Measurements from ENCODE around the gene SAFB.
"Not testable (repeated sequence)": the region's sequence is repeated elsewhere in the genome, so short reads cannot be mapped to it uniquely, and the experiment has no call there.

Gene SAFB

GRCh38 chr19:5700455-5701092 lies 77.7 kb downstream of the SAFB start:
- peaks cover 71% of the 10 kb centered on the region for H3K36me3 ChIP-seq (ENCODE audit: insufficient read depth, low read length)

GRCh38 chr19:5702053-5702410 lies 79.1 kb downstream of the SAFB start:
- not testable (repeated sequence) for H3K9me3 ChIP-seq (ENCODE audit: insufficient read depth, low read length, severe bottlenecking); H3K27ac ChIP-seq (ENCODE audit: low read length); H2AFZ ChIP-seq (ENCODE audit: low read depth, low read length); H3K9ac ChIP-seq (ENCODE audit: low read depth, low read length); H3K4me2 ChIP-seq (ENCODE audit: insufficient read depth, low read length); H3K4me3 ChIP-seq (ENCODE audit: low read depth in 1 of 2, low read length in 2 of 2); H3K27me3 ChIP-seq (ENCODE audit: insufficient read depth, low read length, poor library complexity); ATAC-seq (ENCODE audit: insufficient read depth, low read depth); H3K4me1 ChIP-seq (ENCODE audit: insufficient read depth, low read length); DNase-seq
- H3K79me2 ChIP-seq (ENCODE audit: insufficient read depth, low read length), result peaks cover 31% of the 10 kb centered on the region
- H3K36me3 ChIP-seq (ENCODE audit: insufficient read depth, low read length), result peaks cover 71% of the 10 kb centered on the region
- H4K20me1 ChIP-seq (ENCODE audit: insufficient read depth, low read length), result peaks cover 42% of the 10 kb centered on the region

More at GRCh38 chr19:5700455-5701092, 77.7 kb downstream of the SAFB start:
- peaks cover 39% of the 10 kb centered on the region for H3K79me2 ChIP-seq (ENCODE audit: insufficient read depth, low read length)
- no peak for TF ChIP-seq CTCF (IDR thresholded peaks at IDR 0.05; ENCODE audit: borderline replicate concordance, extremely low read depth, low read length, poor library complexity, severe bottlenecking)
- no peak for TF ChIP-seq EZH2 (IDR thresholded peaks at IDR 0.05; ENCODE audit: borderline replicate concordance, low read depth, low read length, severe bottlenecking)
- H4K20me1 ChIP-seq (ENCODE audit: insufficient read depth, low read length), result peaks cover 56% of the 10 kb centered on the region
- H3K9me3 ChIP-seq (ENCODE audit: insufficient read depth, low read length, severe bottlenecking), result no peaks in the 10 kb centered on the region
- DNase-seq, result no peak
- no peaks in the 10 kb centered on the region; the same call in 1 of the 2 replicates for H3K4me1 ChIP-seq (ENCODE audit: insufficient read depth, low read length)
- H3K4me3 ChIP-seq (ENCODE audit: low read depth in 1 of 2, low read length in 2 of 2), result no peak overlapping the region
- no peak overlapping the region for H2AFZ ChIP-seq (ENCODE audit: low read depth, low read length)
- no peak overlapping the region for H3K9ac ChIP-seq (ENCODE audit: low read depth, low read length)
- no peak overlapping the region for H3K4me2 ChIP-seq (ENCODE audit: insufficient read depth, low read length)
- no peak for ATAC-seq (ENCODE audit: insufficient read depth, low read depth)
- H3K27me3 ChIP-seq (ENCODE audit: insufficient read depth, low read length, poor library complexity), result no peaks in the 10 kb centered on the region
- no peak overlapping the region for H3K27ac ChIP-seq (ENCODE audit: low read length)

- H3K27ac ChIP-seq (ENCODE audit: low read length), result no peak overlapping the region
- no peak for DNase-seq
- TF ChIP-seq CTCF (IDR thresholded peaks at IDR 0.05; ENCODE audit: borderline replicate concordance, extremely low read depth, low read length, poor library complexity, severe bottlenecking) (no peak), EZH2 (IDR thresholded peaks at IDR 0.05; ENCODE audit: borderline replicate concordance, low read depth, low read length, severe bottlenecking) (no peak)
- H3K4me3 ChIP-seq (ENCODE audit: low read depth in 1 of 2, low read length in 2 of 2), result no peak overlapping the region
- no peaks in the 10 kb centered on the region for H3K27me3 ChIP-seq (ENCODE audit: insufficient read depth, low read length, poor library complexity)
- H3K4me1 ChIP-seq (ENCODE audit: insufficient read depth, low read length), result no peaks in the 10 kb centered on the region
- no peak overlapping the region for H3K9ac ChIP-seq (ENCODE audit: low read depth, low read length)
- H3K79me2 ChIP-seq (ENCODE audit: insufficient read depth, low read length), result peaks cover 31% of the 10 kb centered on the region
- peaks cover 73% of the 10 kb centered on the region for H3K36me3 ChIP-seq (ENCODE audit: insufficient read depth, low read length)
- no peak overlapping the region for H3K4me2 ChIP-seq (ENCODE audit: insufficient read depth, low read length)
- H2AFZ ChIP-seq (ENCODE audit: low read depth, low read length), result no peak overlapping the region
- no peak for ATAC-seq (ENCODE audit: insufficient read depth, low read depth)
- H4K20me1 ChIP-seq (ENCODE audit: insufficient read depth, low read length), result peaks cover 29% of the 10 kb centered on the region
- no peaks in the 10 kb centered on the region for H3K9me3 ChIP-seq (ENCODE audit: insufficient read depth, low read length, severe bottlenecking)
Measured at GRCh38 chr19:5703819-5704818, 81.2 kb downstream of the SAFB start.

GRCh38 chr19:5705552-5705951 lies 82.7 kb downstream of the SAFB start:
- Histone ChIP-seq H3K27ac (ENCODE audit: low read length) (no peak overlapping the region), H3K4me3 (ENCODE audit: low read depth in 1 of 2, low read length in 2 of 2) (no peak overlapping the region), H3K4me2 (ENCODE audit: insufficient read depth, low read length) (no peak overlapping the region)

More at GRCh38 chr19:5705552-5705951, 82.7 kb downstream of the SAFB start:
- Histone ChIP-seq H3K79me2 (ENCODE audit: insufficient read depth, low read length) (peaks cover 31% of the 10 kb centered on the region), H3K27me3 (ENCODE audit: insufficient read depth, low read length, poor library complexity) (no peaks in the 10 kb centered on the region), H2AFZ (ENCODE audit: low read depth, low read length) (no peak overlapping the region), H4K20me1 (ENCODE audit: insufficient read depth, low read length) (peaks cover 24% of the 10 kb centered on the region), H3K9ac (ENCODE audit: low read depth, low read length) (no peak overlapping the region), H3K36me3 (ENCODE audit: insufficient read depth, low read length) (peaks cover 76% of the 10 kb centered on the region), H3K4me1 (ENCODE audit: insufficient read depth, low read length) (no peaks in the 10 kb centered on the region), H3K9me3 (ENCODE audit: insufficient read depth, low read length, severe bottlenecking) (no peaks in the 10 kb centered on the region)
- ATAC-seq (ENCODE audit: insufficient read depth, low read depth) (no peak), DNase-seq (no peak)
- TF ChIP-seq EZH2 (IDR thresholded peaks at IDR 0.05; ENCODE audit: borderline replicate concordance, low read depth, low read length, severe bottlenecking) (no peak), CTCF (IDR thresholded peaks at IDR 0.05; ENCODE audit: borderline replicate concordance, extremely low read depth, low read length, poor library complexity, severe bottlenecking) (no peak)

All from DND-41 (cell line).